ENCODE results near the gene CFD.
"Not testable (repeated sequence)": the region's sequence is repeated elsewhere in the genome, so short reads cannot be mapped to it uniquely, and the experiment has no call there.

CFD gene

DNA sequence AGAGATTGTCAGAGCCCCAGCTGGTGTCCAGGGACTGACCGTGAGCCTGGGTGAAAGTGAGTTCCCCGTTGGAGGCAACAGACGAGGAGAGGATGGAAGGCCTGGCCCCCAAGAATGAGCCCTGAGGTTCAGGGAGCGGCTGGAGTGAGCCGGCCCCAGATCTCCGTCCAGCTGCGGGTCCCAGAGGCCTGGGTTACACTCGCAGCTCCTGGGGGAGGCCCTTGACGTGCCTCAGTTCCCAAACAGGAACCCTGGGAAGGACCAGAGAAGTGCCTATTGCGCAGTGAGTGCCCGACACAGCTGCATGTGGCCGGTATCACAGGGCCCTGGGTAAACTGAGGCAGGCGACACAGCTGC is 8.5 kb upstream of the CFD start:
- FAIRE-seq (no peak), DNase-seq (ENCODE audit: insufficient read length, low spot score) (no peak)
- TF ChIP-seq, protein P1, sequence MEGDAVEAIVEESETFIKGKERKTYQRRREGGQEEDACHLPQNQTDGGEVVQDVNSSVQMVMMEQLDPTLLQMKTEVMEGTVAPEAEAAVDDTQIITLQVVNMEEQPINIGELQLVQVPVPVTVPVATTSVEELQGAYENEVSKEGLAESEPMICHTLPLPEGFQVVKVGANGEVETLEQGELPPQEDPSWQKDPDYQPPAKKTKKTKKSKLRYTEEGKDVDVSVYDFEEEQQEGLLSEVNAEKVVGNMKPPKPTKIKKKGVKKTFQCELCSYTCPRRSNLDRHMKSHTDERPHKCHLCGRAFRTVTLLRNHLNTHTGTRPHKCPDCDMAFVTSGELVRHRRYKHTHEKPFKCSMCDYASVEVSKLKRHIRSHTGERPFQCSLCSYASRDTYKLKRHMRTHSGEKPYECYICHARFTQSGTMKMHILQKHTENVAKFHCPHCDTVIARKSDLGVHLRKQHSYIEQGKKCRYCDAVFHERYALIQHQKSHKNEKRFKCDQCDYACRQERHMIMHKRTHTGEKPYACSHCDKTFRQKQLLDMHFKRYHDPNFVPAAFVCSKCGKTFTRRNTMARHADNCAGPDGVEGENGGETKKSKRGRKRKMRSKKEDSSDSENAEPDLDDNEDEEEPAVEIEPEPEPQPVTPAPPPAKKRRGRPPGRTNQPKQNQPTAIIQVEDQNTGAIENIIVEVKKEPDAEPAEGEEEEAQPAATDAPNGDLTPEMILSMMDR (IDR thresholded peaks at IDR 0.05; ENCODE audit: insufficient read depth, missing control alignments): no peak

DNA sequence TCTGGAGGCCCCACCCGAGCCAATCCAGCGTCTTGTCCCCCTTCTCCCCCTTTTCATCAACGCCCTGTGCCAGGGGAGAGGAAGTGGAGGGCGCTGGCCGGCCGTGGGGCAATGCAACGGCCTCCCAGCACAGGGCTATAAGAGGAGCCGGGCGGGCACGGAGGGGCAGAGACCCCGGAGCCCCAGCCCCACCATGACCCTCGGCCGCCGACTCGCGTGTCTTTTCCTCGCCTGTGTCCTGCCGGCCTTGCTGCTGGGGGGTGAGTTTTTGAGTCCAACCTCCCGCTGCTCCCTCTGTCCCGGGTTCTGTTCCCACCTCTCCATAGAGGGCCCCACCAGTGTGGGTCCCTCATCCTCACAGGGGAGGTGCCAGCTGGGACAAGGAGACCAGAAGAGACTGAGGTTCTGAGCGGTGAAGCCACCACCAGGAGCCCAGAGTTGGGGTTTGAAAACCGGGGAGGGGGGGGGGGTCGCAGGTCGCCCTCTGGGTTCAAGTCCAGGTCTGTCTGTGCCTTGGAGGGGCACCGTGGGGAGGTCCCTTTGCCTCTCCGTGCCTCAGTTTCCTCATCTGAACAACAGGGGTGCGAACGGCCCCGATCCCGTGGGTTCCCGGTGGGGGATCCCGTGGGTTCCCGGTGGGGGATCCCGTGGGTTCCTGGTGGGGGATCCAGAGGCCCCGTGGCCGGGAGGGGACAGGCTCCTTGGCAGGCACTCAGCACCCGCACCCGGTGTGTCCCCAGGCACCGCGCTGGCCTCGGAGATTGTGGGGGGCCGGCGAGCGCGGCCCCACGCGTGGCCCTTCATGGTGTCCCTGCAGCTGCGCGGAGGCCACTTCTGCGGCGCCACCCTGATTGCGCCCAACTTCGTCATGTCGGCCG is 7.1 kb upstream of the CFD start, which contains the start of gene ELANE:
Gene ELANE, plus strand, starts transcription at position 168 of the 878 bp plus-strand sequence. Its CDS starts 26 bp downstream, at position 194.
- DNase-seq (ENCODE audit: insufficient read length, low spot score) (no peak), FAIRE-seq (no peak)
- TF ChIP-seq, protein P1 (IDR thresholded peaks at IDR 0.05; ENCODE audit: insufficient read depth, missing control alignments): no peak

DNA sequence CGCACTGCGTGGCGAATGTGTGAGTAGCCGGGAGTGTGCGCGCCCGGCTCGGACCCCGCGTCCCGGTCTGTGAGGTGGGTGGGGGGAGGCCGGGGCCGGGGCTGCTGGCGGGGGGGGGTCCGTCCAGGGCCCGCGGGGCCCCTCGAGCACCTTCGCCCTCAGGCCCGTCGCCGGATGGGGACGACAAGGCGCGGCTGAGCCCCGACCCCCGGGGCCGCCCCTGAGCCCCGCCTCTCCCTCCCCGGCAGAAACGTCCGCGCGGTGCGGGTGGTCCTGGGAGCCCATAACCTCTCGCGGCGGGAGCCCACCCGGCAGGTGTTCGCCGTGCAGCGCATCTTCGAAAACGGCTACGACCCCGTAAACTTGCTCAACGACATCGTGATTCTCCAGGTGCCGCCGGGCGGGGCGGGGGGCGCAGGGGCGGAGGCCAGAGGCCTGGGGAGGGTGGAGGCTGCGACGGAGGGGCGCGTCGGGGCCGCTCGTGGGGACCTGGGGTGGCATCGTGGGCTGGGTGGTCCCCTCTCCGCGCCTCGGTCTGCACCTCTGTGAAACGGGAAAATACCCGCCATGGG is 6.4 kb upstream of the CFD start:
- FAIRE-seq (no peak), DNase-seq (ENCODE audit: insufficient read length, low spot score) (no peak)
- TF ChIP-seq, protein P1 (IDR thresholded peaks at IDR 0.05; ENCODE audit: insufficient read depth, missing control alignments): no peak

DNA sequence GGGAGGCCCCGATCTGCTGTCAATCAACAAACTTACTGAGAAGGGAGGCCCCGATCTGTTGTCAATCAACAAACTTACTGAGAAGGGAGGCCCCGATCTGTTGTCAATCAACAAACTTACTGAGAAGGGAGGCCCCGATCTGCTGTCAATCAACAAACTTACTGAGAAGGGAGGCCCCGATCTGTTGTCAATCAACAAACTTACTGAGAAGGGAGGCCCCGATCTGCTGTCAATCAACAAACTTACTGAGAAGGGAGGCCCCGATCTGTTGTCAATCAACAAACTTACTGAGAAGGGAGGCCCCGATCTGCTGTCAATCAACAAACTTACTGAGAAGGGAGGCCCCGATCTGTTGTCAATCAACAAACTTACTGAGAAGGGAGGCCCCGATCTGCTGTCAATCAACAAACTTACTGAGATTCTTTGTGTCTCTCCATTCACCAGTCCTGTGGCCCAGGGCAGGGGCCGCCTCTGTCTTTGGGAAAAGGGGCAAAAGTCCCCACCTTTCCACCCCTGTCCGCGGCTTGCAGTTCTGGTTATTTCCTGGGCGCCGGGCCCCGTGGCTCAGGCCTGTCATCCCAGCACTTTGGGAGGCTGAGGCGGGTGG is 5.7 kb upstream of the CFD start:
- not testable (repeated sequence) for FAIRE-seq; DNase-seq (ENCODE audit: insufficient read length, low spot score)

DNA sequence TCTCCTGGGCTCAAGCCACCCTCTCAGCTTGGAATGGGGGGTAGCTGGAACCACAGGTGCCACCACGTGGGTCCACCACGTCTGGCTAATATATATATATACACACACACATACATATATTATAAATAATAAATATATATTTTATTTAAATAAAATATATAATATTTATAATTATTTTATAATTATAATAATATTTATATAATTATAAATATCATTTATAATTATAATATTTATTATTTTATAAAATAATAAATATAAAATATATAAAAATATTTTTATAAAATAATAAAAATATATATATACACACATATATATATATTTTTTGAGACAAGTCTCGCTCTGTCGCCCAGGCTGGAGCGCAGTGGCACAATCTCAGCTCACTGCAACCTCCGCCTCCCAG is 4.9 kb upstream of the CFD start:
- FAIRE-seq: no peak
- TF ChIP-seq, protein P1 (IDR thresholded peaks at IDR 0.05; ENCODE audit: insufficient read depth, missing control alignments): no peak

DNA sequence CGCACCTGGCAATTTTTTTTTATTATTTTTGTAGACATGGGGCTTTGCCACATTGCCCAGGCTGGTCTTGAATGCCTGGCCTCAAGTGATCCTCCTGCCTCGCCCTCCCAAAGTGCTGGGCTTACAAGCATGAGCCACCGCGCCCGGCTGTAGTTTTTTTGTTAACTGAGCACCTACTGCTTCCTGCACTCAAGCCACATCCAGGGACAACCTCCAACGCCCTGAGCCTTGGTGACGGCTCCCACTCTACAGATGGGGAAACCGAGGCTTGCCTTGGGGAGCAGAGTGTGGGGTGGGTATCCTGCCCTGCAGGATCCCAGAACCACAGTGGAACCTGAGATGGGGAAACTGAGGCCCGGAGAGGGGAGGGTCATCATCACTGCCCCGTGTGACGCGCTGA is 4.3 kb upstream of the CFD start:
- TF ChIP-seq, protein P1 (IDR thresholded peaks at IDR 0.05; ENCODE audit: insufficient read depth, missing control alignments): no peak
- DNase-seq (ENCODE audit: insufficient read length, low spot score): no peak
- FAIRE-seq: no peak

More for the DNA sequence above, 4.9 kb upstream of the CFD start:
- DNase-seq (ENCODE audit: insufficient read length, low spot score): no peak

DNA sequence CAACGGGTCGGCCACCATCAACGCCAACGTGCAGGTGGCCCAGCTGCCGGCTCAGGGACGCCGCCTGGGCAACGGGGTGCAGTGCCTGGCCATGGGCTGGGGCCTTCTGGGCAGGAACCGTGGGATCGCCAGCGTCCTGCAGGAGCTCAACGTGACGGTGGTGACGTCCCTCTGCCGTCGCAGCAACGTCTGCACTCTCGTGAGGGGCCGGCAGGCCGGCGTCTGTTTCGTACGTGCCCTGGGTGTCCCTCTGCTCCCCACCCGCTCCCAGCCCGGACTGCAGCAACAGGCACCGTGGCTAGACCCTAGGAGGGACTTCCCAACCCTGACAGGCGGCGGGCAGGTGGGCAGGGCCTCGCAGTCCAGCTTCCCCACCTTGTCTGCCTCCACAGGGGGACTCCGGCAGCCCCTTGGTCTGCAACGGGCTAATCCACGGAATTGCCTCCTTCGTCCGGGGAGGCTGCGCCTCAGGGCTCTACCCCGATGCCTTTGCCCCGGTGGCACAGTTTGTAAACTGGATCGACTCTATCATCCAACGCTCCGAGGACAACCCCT is 3.8 kb upstream of the CFD start:
- TF ChIP-seq, protein P1 (IDR thresholded peaks at IDR 0.05; ENCODE audit: insufficient read depth, missing control alignments): no peak
- FAIRE-seq (no peak), DNase-seq (ENCODE audit: insufficient read length, low spot score) (no peak)

All from D721Med (cell line).